K562 (cell line): Measurements from ENCODE around the gene POLD1. TPM values are rescaled to one million over a fixed set of nuclear protein-coding genes. Genes with fewer than 3 reads are reported as not detected.
A peak's percentile ranks its signal among the peaks of the same experiment; 100 is the strongest.

Experiments
- DDX20 ChIP-seq: fragments of 450-650 bp; IDR thresholded peaks from 2 replicates; pipeline ENCODE4 v1.6.1; 2016; ENCODE audit warnings: missing genetic modification characterization, low read depth, mild to moderate bottlenecking, missing compliant biosample characterization, moderate library complexity
- ERF ChIP-seq: fragments of 450-650 bp; formaldehyde crosslinking; IDR thresholded peaks from 2 replicates; pipeline ENCODE4 v1.4.0; 2020; ENCODE audit warnings: mild to moderate bottlenecking, mixed read lengths
- ETS2 ChIP-seq: IDR thresholded peaks from 2 replicates; pipeline ENCODE4 v1.6.1; 2016; ENCODE audit warnings: borderline replicate concordance, missing genetic modification characterization, mild to moderate bottlenecking, moderate library complexity, missing compliant biosample characterization; ENCODE audit not compliant: poor library complexity, severe bottlenecking
- EWSR1 ChIP-seq: fragments of 450-650 bp; IDR thresholded peaks from 2 replicates; pipeline ENCODE4 v1.6.1; 2018; ENCODE audit warnings: borderline replicate concordance, mild to moderate bottlenecking, low read depth, moderate library complexity; ENCODE audit not compliant: partially characterized antibody
- GABPB1 ChIP-seq: sonication (generic); formaldehyde crosslinking; IDR thresholded peaks from 2 replicates; pipeline ENCODE4 v1.8.0; 2022; ENCODE audit warnings: mild to moderate bottlenecking, missing genetic modification reagents
- ILF3 ChIP-seq: fragments of 450-650 bp; IDR thresholded peaks from 2 replicates; pipeline ENCODE4 v1.6.1; 2018; ENCODE audit warnings: antibody characterized with exemption, mild to moderate bottlenecking, moderate library complexity, borderline replicate concordance
- KLF6 ChIP-seq: fragments of 250-450 bp; sonication (Bioruptor Pico); IDR thresholded peaks from 2 replicates; pipeline ENCODE4 v1.4.0; 2020; ENCODE audit warnings: mild to moderate bottlenecking, moderate library complexity, borderline replicate concordance
- NR2C1 ChIP-seq, 2 experiments: fragments of 450-650 bp; IDR thresholded peaks; 2 replicates each; pipeline ENCODE4 v1.6.1; 2017; ENCODE audit warnings: mild to moderate bottlenecking in 2 of 2, antibody characterized with exemption in 1 of 2, inconsistent platforms in 1 of 2, missing compliant biosample characterization in 1 of 2, missing genetic modification characterization in 1 of 2
- POLR2B ChIP-seq: fragments of 450-650 bp; IDR thresholded peaks from 2 replicates; pipeline ENCODE4 v1.6.1; 2018; ENCODE audit warnings: low read depth; ENCODE audit not compliant: partially characterized antibody
- PURB ChIP-seq: sonication (generic); formaldehyde crosslinking; IDR thresholded peaks from 2 replicates; pipeline ENCODE4 v1.9.0; 2021; ENCODE audit warnings: low read depth, mild to moderate bottlenecking, missing genetic modification reagents
- SMAD4 ChIP-seq: fragments of 250-450 bp; sonication (Bioruptor Pico); conservative IDR thresholded peaks from 2 replicates; pipeline ENCODE4 v1.8.0; 2021; ENCODE audit warnings: inconsistent platforms, mild to moderate bottlenecking, moderate library complexity
- SRSF7 ChIP-seq: fragments of 200-400 bp; formaldehyde crosslinking; optimal IDR thresholded peaks from 2 replicates; pipeline ENCODE3; 2017; ENCODE audit warnings: mild to moderate bottlenecking, low read depth, low read length
- U2AF2 ChIP-seq: fragments of 200-400 bp; formaldehyde crosslinking; optimal IDR thresholded peaks from 2 replicates; pipeline ENCODE3; 2017; ENCODE audit warnings: low read depth, mild to moderate bottlenecking, low read length
- ZKSCAN3 ChIP-seq: fragments of 250-450 bp; sonication (Bioruptor Pico); IDR thresholded peaks from 2 replicates; pipeline ENCODE4 v1.4.0; 2020
- ZNF41 ChIP-seq: fragments of 250-450 bp; sonication (Bioruptor Pico); conservative IDR thresholded peaks from 2 replicates; pipeline ENCODE4 v1.4.0; 2020; ENCODE audit warnings: mild to moderate bottlenecking
- ZNF583 ChIP-seq: fragments of 250-450 bp; sonication (Bioruptor Pico); IDR thresholded peaks from 2 replicates; pipeline ENCODE4 v1.4.0; 2020
- ZNF707 ChIP-seq: fragments of 250-450 bp; sonication (Bioruptor Pico); conservative IDR thresholded peaks from 2 replicates; pipeline ENCODE4 v1.8.0; 2022; ENCODE audit warnings: inconsistent platforms, mild to moderate bottlenecking, moderate library complexity
- ZNF764 ChIP-seq: fragments of 250-450 bp; sonication (Bioruptor Pico); IDR thresholded peaks from 2 replicates; pipeline ENCODE4 v1.4.0; 2020; ENCODE audit warnings: low read depth, mild to moderate bottlenecking, moderate library complexity
- polyA plus RNA-seq, 8 experiments: library from polyadenylated mRNA; depleted of rRNA in 4 of 8; stranded (reverse) in 5 of 8; unstranded in 3 of 8; fragments of >200 nt; fragmentation: Nextera tagmentation in 2 of 8; fragmentation: Illumina TruSeq in 1 of 8; extraction: Ambion mirVana in 2 of 8; extraction: Trizol in 1 of 8; gene quantifications; 2 replicates each; pipeline versions ENCODE4 v1.2.1 to v1.2.3, GENCODE V29; 2011 to 2014; ENCODE audit warnings: inconsistent platforms in 1 of 8, missing spikeins in 1 of 8
- total RNA-seq, 7 experiments: library from RNA; depleted of rRNA in 6 of 7; stranded (reverse); fragments of >200 nt in 6 of 7; fragmentation: Illumina TruSeq in 2 of 7; extraction: Trizol in 2 of 7; gene quantifications; 2 replicates each; pipeline versions ENCODE4 v1.2.1 to v1.2.3, GENCODE V29; 2011 to 2021; ENCODE audit warnings: low replicate concordance in 1 of 7
- TF ChIP-seq, protein P1 (sequence below): fragments of 450-650 bp; IDR thresholded peaks from 2 replicates; pipeline ENCODE4 v1.6.1; 2016; ENCODE audit warnings: mild to moderate bottlenecking
- TF ChIP-seq, protein P2 (sequence below): fragments of 450-650 bp; IDR thresholded peaks from 2 replicates; pipeline ENCODE4 v1.7.0; 2016; ENCODE audit warnings: borderline replicate concordance
- TF ChIP-seq, protein P3 (sequence below), 3 experiments: fragments of 200-800 bp in 1 of 3; sonication (Bioruptor generic) in 1 of 3; sonication (generic) in 1 of 3; formaldehyde crosslinking in 1 of 3; IDR thresholded peaks; 2 replicates each; pipeline versions ENCODE4 v1.6.1 to v1.8.0; 2016 to 2022; ENCODE audit warnings: mild to moderate bottlenecking in 2 of 3, missing compliant biosample characterization in 2 of 3, missing genetic modification characterization in 2 of 3, missing genetic modification reagents in 1 of 3

POLD1 gene
- total and polyA plus RNA-seq, 9 of the 15 experiments (the other 6 are each of a cell fraction or from before 2014, with no cell fraction given), result 1.3 to 312 (median 47.8) TPM

GRCh38 chr19:50358483-50359327, 25.4 kb upstream of the POLD1 start (continued):
- TF ChIP-seq ZNF707 (CRISPR knock-in tag) (no peak), ZKSCAN3 (no peak), GABPB1 (CRISPR knock-in tag) (peak; percentile 79), ZNF764 (no peak), SMAD4 (CRISPR knock-in tag) (peak; percentile 62; the same call in 1 of the 2 replicates), ERF (CRISPR knock-in tag) (0 out of 2 replicates have a peak, but pooled peaks have one; percentile 52), ZNF41 (CRISPR knock-in tag) (no peak), POLR2B (peak; percentile 96), U2AF2 (no peak), EWSR1 (no peak), PURB (no peak), NR2C1 (IDR thresholded peaks at IDR 0.05) (no peak), NR2C1 (tag; IDR thresholded peaks at IDR 0.05) (peak; percentile 52; the same call in 1 of the 2 replicates), SRSF7 (no peak), DDX20 (tag) (no peak), KLF6 (CRISPR knock-in tag) (no peak; the same call in 1 of the 2 replicates), ETS2 (tag) (no peak), ZNF583 (CRISPR knock-in tag) (peak; percentile 57; the same call in 1 of the 2 replicates), ILF3 (no peak)
- TF ChIP-seq, protein P1, sequence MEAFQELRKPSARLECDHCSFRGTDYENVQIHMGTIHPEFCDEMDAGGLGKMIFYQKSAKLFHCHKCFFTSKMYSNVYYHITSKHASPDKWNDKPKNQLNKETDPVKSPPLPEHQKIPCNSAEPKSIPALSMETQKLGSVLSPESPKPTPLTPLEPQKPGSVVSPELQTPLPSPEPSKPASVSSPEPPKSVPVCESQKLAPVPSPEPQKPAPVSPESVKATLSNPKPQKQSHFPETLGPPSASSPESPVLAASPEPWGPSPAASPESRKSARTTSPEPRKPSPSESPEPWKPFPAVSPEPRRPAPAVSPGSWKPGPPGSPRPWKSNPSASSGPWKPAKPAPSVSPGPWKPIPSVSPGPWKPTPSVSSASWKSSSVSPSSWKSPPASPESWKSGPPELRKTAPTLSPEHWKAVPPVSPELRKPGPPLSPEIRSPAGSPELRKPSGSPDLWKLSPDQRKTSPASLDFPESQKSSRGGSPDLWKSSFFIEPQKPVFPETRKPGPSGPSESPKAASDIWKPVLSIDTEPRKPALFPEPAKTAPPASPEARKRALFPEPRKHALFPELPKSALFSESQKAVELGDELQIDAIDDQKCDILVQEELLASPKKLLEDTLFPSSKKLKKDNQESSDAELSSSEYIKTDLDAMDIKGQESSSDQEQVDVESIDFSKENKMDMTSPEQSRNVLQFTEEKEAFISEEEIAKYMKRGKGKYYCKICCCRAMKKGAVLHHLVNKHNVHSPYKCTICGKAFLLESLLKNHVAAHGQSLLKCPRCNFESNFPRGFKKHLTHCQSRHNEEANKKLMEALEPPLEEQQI, result no peak
- TF ChIP-seq, protein P2, sequence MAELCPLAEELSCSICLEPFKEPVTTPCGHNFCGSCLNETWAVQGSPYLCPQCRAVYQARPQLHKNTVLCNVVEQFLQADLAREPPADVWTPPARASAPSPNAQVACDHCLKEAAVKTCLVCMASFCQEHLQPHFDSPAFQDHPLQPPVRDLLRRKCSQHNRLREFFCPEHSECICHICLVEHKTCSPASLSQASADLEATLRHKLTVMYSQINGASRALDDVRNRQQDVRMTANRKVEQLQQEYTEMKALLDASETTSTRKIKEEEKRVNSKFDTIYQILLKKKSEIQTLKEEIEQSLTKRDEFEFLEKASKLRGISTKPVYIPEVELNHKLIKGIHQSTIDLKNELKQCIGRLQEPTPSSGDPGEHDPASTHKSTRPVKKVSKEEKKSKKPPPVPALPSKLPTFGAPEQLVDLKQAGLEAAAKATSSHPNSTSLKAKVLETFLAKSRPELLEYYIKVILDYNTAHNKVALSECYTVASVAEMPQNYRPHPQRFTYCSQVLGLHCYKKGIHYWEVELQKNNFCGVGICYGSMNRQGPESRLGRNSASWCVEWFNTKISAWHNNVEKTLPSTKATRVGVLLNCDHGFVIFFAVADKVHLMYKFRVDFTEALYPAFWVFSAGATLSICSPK, result no peak
- TF ChIP-seq, protein P3, sequence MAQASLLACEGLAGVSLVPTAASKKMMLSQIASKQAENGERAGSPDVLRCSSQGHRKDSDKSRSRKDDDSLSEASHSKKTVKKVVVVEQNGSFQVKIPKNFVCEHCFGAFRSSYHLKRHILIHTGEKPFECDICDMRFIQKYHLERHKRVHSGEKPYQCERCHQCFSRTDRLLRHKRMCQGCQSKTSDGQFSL (CRISPR knock-in tag; IDR thresholded peaks at IDR 0.05), result peak; percentile 93
- TF ChIP-seq, protein P3 (tag; IDR thresholded peaks at IDR 0.05), result peak in 1 of 2 experiments; percentile 81; a peak in 2 of 4 replicates
